Measurements from ENCODE around the gene SLC9C2.

DNA sequence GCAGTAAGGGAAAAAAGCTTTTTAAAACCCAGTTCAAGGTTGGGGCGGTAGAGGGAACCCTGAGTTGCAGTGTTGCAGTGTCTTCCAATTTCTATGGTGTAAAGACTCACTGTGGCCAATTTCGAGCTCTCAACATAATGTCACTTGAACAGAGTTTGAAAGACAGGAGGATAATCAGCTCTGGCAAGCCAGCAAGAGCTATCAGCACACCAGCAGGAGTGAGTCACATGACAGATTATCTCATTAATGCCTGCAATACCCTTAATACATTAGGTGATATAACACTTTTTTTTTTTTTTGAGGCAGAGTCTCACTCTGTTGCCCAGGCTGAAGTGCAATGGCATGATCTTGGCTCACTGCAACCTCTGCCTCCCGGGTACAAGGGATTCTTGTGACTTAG is 22.8 kb downstream of the SLC9C2 start:
- TF ChIP-seq, protein P1, sequence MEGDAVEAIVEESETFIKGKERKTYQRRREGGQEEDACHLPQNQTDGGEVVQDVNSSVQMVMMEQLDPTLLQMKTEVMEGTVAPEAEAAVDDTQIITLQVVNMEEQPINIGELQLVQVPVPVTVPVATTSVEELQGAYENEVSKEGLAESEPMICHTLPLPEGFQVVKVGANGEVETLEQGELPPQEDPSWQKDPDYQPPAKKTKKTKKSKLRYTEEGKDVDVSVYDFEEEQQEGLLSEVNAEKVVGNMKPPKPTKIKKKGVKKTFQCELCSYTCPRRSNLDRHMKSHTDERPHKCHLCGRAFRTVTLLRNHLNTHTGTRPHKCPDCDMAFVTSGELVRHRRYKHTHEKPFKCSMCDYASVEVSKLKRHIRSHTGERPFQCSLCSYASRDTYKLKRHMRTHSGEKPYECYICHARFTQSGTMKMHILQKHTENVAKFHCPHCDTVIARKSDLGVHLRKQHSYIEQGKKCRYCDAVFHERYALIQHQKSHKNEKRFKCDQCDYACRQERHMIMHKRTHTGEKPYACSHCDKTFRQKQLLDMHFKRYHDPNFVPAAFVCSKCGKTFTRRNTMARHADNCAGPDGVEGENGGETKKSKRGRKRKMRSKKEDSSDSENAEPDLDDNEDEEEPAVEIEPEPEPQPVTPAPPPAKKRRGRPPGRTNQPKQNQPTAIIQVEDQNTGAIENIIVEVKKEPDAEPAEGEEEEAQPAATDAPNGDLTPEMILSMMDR (IDR thresholded peaks at IDR 0.05 in 4 of 5, conservative IDR thresholded peaks at IDR 0.05 in 1 of 5): no peak
- TF ChIP-seq POLR2A (IDR thresholded peaks at IDR 0.05): no peak
